D721Med (cell line): ENCODE measurements around the gene EDA.

Experiments used
- DNase-seq: peaks from one replicate; pipeline ENCODE4 v3.0.0; 2011; ENCODE audit warnings: low spot score; ENCODE audit not compliant: insufficient read length
- FAIRE-seq: peaks from 2 replicates; lab custom pipeline; 2011; peaks lifted over from hg19 to GRCh38; lab: Jason Lieb, UNC
- CTCF ChIP-seq: IDR thresholded peaks from 2 replicates; pipeline ENCODE4 v1.5.1; 2012; ENCODE audit warnings: mild to moderate bottlenecking, control low read depth; ENCODE audit not compliant: insufficient read depth; ENCODE audit errors: missing control alignments

EDA gene

GRCh38 chrX:69613946-69614345 is 2.0 kb upstream of the EDA start:
- DNase-seq: no peak
- no peak for FAIRE-seq
- TF ChIP-seq CTCF: no peak

- no peak for TF ChIP-seq CTCF
- FAIRE-seq: no peak
- DNase-seq: no peak
These were observed 1.0 kb upstream of the EDA start for GRCh38 chrX:69614886-69615285.

- peak; percentile 74 for FAIRE-seq
- TF ChIP-seq CTCF: no peak
These were observed 571 bp upstream of the EDA start for GRCh38 chrX:69615342-69615741.

GRCh38 chrX:69616457-69617203 is 717 bp downstream of the EDA start:
- TF ChIP-seq CTCF: no peak
- DNase-seq (no peak), FAIRE-seq (no peak)

More at GRCh38 chrX:69615342-69615741, 571 bp upstream of the EDA start:
- no peak for DNase-seq

GRCh38 chrX:69618803-69619202 is 2.9 kb downstream of the EDA start:
- peak; percentile 67 for FAIRE-seq
- DNase-seq: no peak
- peak; percentile 45 for TF ChIP-seq CTCF

GRCh38 chrX:69626129-69626528 is 10.2 kb downstream of the EDA start:
- TF ChIP-seq CTCF: no peak
- DNase-seq (no peak), FAIRE-seq (no peak)

- TF ChIP-seq CTCF: no peak
- FAIRE-seq (no peak), DNase-seq (no peak)
These were observed 11.8 kb downstream of the EDA start for GRCh38 chrX:69627744-69628143.
